Neural cell (in vitro differentiated cells): ENCODE data around the gene CLEC6A. TPM values are rescaled to one million over a fixed set of nuclear protein-coding genes. Genes with fewer than 3 reads are reported as not detected.

Experiments used
- H2AFZ ChIP-seq: fragments of 200-600, 300-800 bp; sonication (generic), shearing (Covaris generic); 2 replicates; pipeline ENCODE4 v1.6.0; 2014; ENCODE audit warnings: low read depth, mild to moderate bottlenecking, antibody characterized with exemption, low read length, moderate library complexity
- H3F3A ChIP-seq: fragments of 200-600 bp; shearing (Covaris generic); 2 replicates; pipeline ENCODE4 v1.6.1; 2016; ENCODE audit warnings: mild to moderate bottlenecking, moderate library complexity, mixed read lengths, antibody characterized with exemption, low read length; ENCODE audit not compliant: insufficient read depth, poor library complexity, severe bottlenecking
- H3K27ac ChIP-seq: fragments of 200-600, 300-800 bp; sonication (generic), shearing (Covaris generic); 2 replicates; pipeline ENCODE4 v1.5.1; 2014; ENCODE audit warnings: mild to moderate bottlenecking, low read length, moderate library complexity
- H3K27me3 ChIP-seq: fragments of 300-800, 200-600 bp; sonication (generic), shearing (Covaris generic); 2 replicates; pipeline ENCODE4 v1.6.0; 2014; ENCODE audit warnings: mild to moderate bottlenecking, low read depth, low read length, moderate library complexity; ENCODE audit not compliant: insufficient read depth
- H3K36me3 ChIP-seq: fragments of 300-800, 200-600 bp; sonication (generic), shearing (Covaris generic); 2 replicates; pipeline ENCODE4 v1.5.1; 2014; ENCODE audit warnings: mild to moderate bottlenecking, antibody characterized with exemption, low read length, moderate library complexity; ENCODE audit not compliant: insufficient read depth
- H3K4me2 ChIP-seq: fragments of 300-800, 200-600 bp; sonication (generic), shearing (Covaris generic); 2 replicates; pipeline ENCODE4 v1.6.0; 2014; ENCODE audit warnings: mild to moderate bottlenecking, low read length
- H3K4me3 ChIP-seq: fragments of 300-800, 200-600 bp; sonication (generic), shearing (Covaris generic); 2 replicates; pipeline ENCODE4 v1.5.1; 2014; ENCODE audit warnings: mild to moderate bottlenecking, low read length, moderate library complexity
- H3K79me2 ChIP-seq: fragments of 200-600 bp; shearing (Covaris generic); replicated peaks from 2 replicates; pipeline ENCODE4 v1.6.0; 2014; ENCODE audit warnings: mild to moderate bottlenecking, low read length, moderate library complexity; ENCODE audit not compliant: insufficient read depth
- H3K9ac ChIP-seq: fragments of 300-800, 200-600 bp; sonication (generic), shearing (Covaris generic); 2 replicates; pipeline ENCODE4 v1.6.1; 2016; ENCODE audit warnings: mild to moderate bottlenecking, low read length, mixed read lengths
- H3K9me2 ChIP-seq: fragments of 200-600 bp; shearing (Covaris generic); 2 replicates; pipeline ENCODE4 v1.6.1; 2016; ENCODE audit warnings: mild to moderate bottlenecking, low read length, mixed read lengths; ENCODE audit not compliant: insufficient read depth
- H3K9me3 ChIP-seq: fragments of 200-600, 300-800 bp; sonication (generic), shearing (Covaris generic); 2 replicates; pipeline ENCODE4 v1.6.1; 2016; ENCODE audit warnings: mild to moderate bottlenecking, mixed run types, low read length, moderate library complexity, mixed read lengths
- H4K20me1 ChIP-seq: fragments of 200-600 bp; shearing (Covaris generic); 2 replicates; pipeline ENCODE4 v1.6.1; 2016; ENCODE audit warnings: mild to moderate bottlenecking, mixed run types; ENCODE audit not compliant: insufficient read depth
- CTCF ChIP-seq: fragments of 450-650 bp; IDR thresholded peaks from 2 replicates; pipeline ENCODE4 v1.5.1; 2014; ENCODE audit warnings: antibody characterized with exemption, mild to moderate bottlenecking, moderate library complexity; ENCODE audit not compliant: poor library complexity, severe bottlenecking
- EP300 ChIP-seq: fragments of 450-650 bp; conservative IDR thresholded peaks from 2 replicates; pipeline ENCODE4 v1.6.1; 2014; ENCODE audit warnings: antibody characterized with exemption, mild to moderate bottlenecking, moderate library complexity; ENCODE audit not compliant: poor library complexity, severe bottlenecking
- EZH2 ChIP-seq: fragments of 200-600, 300-800 bp; shearing (Covaris generic), sonication (generic); IDR thresholded peaks from 2 replicates; pipeline ENCODE4 v1.6.1; 2014; ENCODE audit warnings: antibody characterized with exemption, low read length, borderline replicate concordance, mild to moderate bottlenecking; ENCODE audit not compliant: insufficient read depth, poor library complexity, severe bottlenecking
- MXI1 ChIP-seq: fragments of 450-650 bp; conservative IDR thresholded peaks from 2 replicates; pipeline ENCODE4 v1.6.1; 2014; ENCODE audit warnings: antibody characterized with exemption, mild to moderate bottlenecking; ENCODE audit not compliant: poor library complexity, severe bottlenecking
- POLR2AphosphoS5 ChIP-seq: IDR thresholded peaks from 2 replicates; pipeline ENCODE4 v1.6.1; 2012
- RAD21 ChIP-seq: fragments of 450-650 bp; conservative IDR thresholded peaks from 2 replicates; pipeline ENCODE4 v1.6.1; 2014; ENCODE audit warnings: antibody characterized with exemption, mild to moderate bottlenecking, moderate library complexity
- REST ChIP-seq: IDR thresholded peaks from 2 replicates; pipeline ENCODE4 v1.6.1; 2012; ENCODE audit warnings: borderline replicate concordance
- SMC3 ChIP-seq: fragments of 450-650 bp; conservative IDR thresholded peaks from 2 replicates; pipeline ENCODE4 v1.6.1; 2014; ENCODE audit warnings: antibody characterized with exemption, mild to moderate bottlenecking, moderate library complexity; ENCODE audit not compliant: poor library complexity
- TAF1 ChIP-seq: IDR thresholded peaks from 2 replicates; pipeline ENCODE4 v1.6.1; 2012; ENCODE audit warnings: low read depth
- polyA plus RNA-seq: library from polyadenylated mRNA; depleted of rRNA; stranded (reverse); fragments of >200 nt; gene quantifications from 2 replicates; pipeline ENCODE4 v1.2.3, GENCODE V29; 2014

The CLEC6A gene
- polyA plus RNA-seq, 1 donor from 2014 or later = not detected

- Histone ChIP-seq H3K4me2 (no peak overlapping the region), H3F3A (no peaks in the 10 kb centered on the region), H3K36me3 (no peaks in the 10 kb centered on the region), H3K9me3 (no peaks in the 10 kb centered on the region), H3K27me3 (no peaks in the 10 kb centered on the region), H2AFZ (no peak overlapping the region), H3K79me2 (no peaks in the 10 kb centered on the region), H3K27ac (no peak overlapping the region), H3K9me2 (no peaks in the 10 kb centered on the region), H3K4me3 (no peak overlapping the region), H4K20me1 (no peaks in the 10 kb centered on the region), H3K9ac (no peak overlapping the region)
- TF ChIP-seq CTCF = no peak
- no peak for TF ChIP-seq EZH2
- TF ChIP-seq TAF1 = no peak
- TF ChIP-seq MXI1 = no peak
- TF ChIP-seq REST = no peak
- no peak for TF ChIP-seq RAD21
- no peak for TF ChIP-seq SMC3
- no peak for TF ChIP-seq POLR2AphosphoS5
- no peak for TF ChIP-seq EP300
These were observed 48.6 kb downstream of the CLEC6A start for GRCh38 chr12:8504351-8504750.

GRCh38 chr12:8507596-8507995, 51.8 kb downstream of the CLEC6A start:
- no peaks in the 10 kb centered on the region for H3K27me3 ChIP-seq
- no peak overlapping the region for H2AFZ ChIP-seq
- no peaks in the 10 kb centered on the region for H3K9me3 ChIP-seq
- no peak overlapping the region for H3K9ac ChIP-seq
- no peaks in the 10 kb centered on the region for H4K20me1 ChIP-seq
- no peaks in the 10 kb centered on the region for H3K36me3 ChIP-seq
- H3K9me2 ChIP-seq = no peaks in the 10 kb centered on the region
- no peaks in the 10 kb centered on the region for H3K79me2 ChIP-seq
- no peaks in the 10 kb centered on the region for H3F3A ChIP-seq
- TF ChIP-seq RAD21 (no peak), POLR2AphosphoS5 (no peak), TAF1 (no peak), REST (no peak), MXI1 (no peak)
- H3K4me2 ChIP-seq = no peak overlapping the region
- H3K4me3 ChIP-seq = no peak overlapping the region
- H3K27ac ChIP-seq = no peak overlapping the region
